CD14-positive monocyte (primary cell): ENCODE measurements around the gene CELSR3. TPM values are rescaled to one million over a fixed set of nuclear protein-coding genes. Genes with fewer than 3 reads are reported as not detected.

ENCODE experiments used
- DNase-seq, 3 donors: peaks; one replicate each; pipeline ENCODE4 v3.0.0-alpha.2; 2011 to 2022
- H2AFZ ChIP-seq: 2 replicates; pipeline ENCODE4 v1.6.0; 2012; ENCODE audit warnings: mild to moderate bottlenecking, low read depth, low read length, inconsistent platforms; ENCODE audit not compliant: insufficient read depth, poor library complexity, severe bottlenecking
- H3K27ac ChIP-seq, 2 donors: 1 replicate in 1 of 2; 2 replicates in 1 of 2; pipeline ENCODE4 v1.5.1; 2012 to 2013; ENCODE audit warnings: low read length in 2 of 2, control low read depth in 1 of 2, inconsistent platforms in 1 of 2, low read depth in 1 of 2, mild to moderate bottlenecking in 1 of 2
- H3K27me3 ChIP-seq, 2 donors: one replicate each; pipeline versions ENCODE4 v1.6.0 to v1.6.1; 2011 to 2013; ENCODE audit warnings: low read length in 2 of 2; ENCODE audit not compliant: control insufficient read depth in 2 of 2, insufficient read depth in 2 of 2
- H3K36me3 ChIP-seq, 2 donors: replicated peaks in 1 of 2; 1 replicate in 1 of 2; 2 replicates in 1 of 2; pipeline versions ENCODE4 v1.5.1 to v1.6.1; 2012 to 2013; ENCODE audit warnings: low read length in 2 of 2, control low read depth in 1 of 2, inconsistent platforms in 1 of 2, mild to moderate bottlenecking in 1 of 2; ENCODE audit not compliant: insufficient read depth in 2 of 2, control insufficient read depth in 1 of 2
- H3K4me1 ChIP-seq, 2 donors: 1 replicate in 1 of 2; 2 replicates in 1 of 2; pipeline versions ENCODE4 v1.5.1 to v1.6.1; 2012 to 2013; ENCODE audit warnings: low read length in 2 of 2, control low read depth in 1 of 2, inconsistent platforms in 1 of 2, mild to moderate bottlenecking in 1 of 2, moderate library complexity in 1 of 2; ENCODE audit not compliant: insufficient read depth in 2 of 2, control insufficient read depth in 1 of 2
- H3K4me2 ChIP-seq: replicated peaks from 2 replicates; pipeline ENCODE3; 2012; ENCODE audit warnings: low read length, moderate library complexity, mild to moderate bottlenecking; ENCODE audit not compliant: poor library complexity, severe bottlenecking; ENCODE audit errors: extremely low read depth
- H3K4me3 ChIP-seq, 3 experiments: fragments of 200-600 bp in 1 of 3; sonication (generic) in 1 of 3; replicated peaks in 1 of 3; 1 replicate in 2 of 3; 2 replicates in 1 of 3; pipeline ENCODE4 v1.5.1; 2011 to 2013; ENCODE audit warnings: low read length in 3 of 3, mild to moderate bottlenecking in 3 of 3, control low read depth in 2 of 3, low read depth in 2 of 3, inconsistent platforms in 1 of 3, moderate library complexity in 1 of 3
- H3K79me2 ChIP-seq: 2 replicates; pipeline ENCODE4 v1.6.0; 2012; ENCODE audit warnings: mild to moderate bottlenecking, control low read depth, inconsistent platforms, low read length, moderate library complexity; ENCODE audit not compliant: insufficient read depth
- H3K9ac ChIP-seq: 2 replicates; pipeline ENCODE4 v1.6.0; 2017; ENCODE audit warnings: low read length, mild to moderate bottlenecking; ENCODE audit not compliant: insufficient read depth, poor library complexity, severe bottlenecking
- H3K9me3 ChIP-seq, 2 donors: replicated peaks in 1 of 2; 1 replicate in 1 of 2; 2 replicates in 1 of 2; pipeline versions ENCODE4 v1.5.1 to v1.6.1; 2012 to 2013; ENCODE audit warnings: low read length in 2 of 2, control low read depth in 1 of 2; ENCODE audit not compliant: control insufficient read depth in 1 of 2, insufficient read depth in 1 of 2
- H4K20me1 ChIP-seq: 2 replicates; pipeline ENCODE4 v1.6.0; 2012; ENCODE audit warnings: mild to moderate bottlenecking, low read length, control low read depth, moderate library complexity; ENCODE audit not compliant: insufficient read depth
- H3K27ac Mint-ChIP-seq, 7 donors: one replicate each; pipeline ENCODE4 v1.8.0; 2020; ENCODE audit warnings: mild to moderate bottlenecking in 7 of 7, mixed read lengths in 7 of 7, moderate library complexity in 6 of 7, inconsistent platforms in 2 of 7
- H3K27me3 Mint-ChIP-seq, 3 donors: one replicate each; pipeline ENCODE4 v1.8.0; 2021 to 2022; ENCODE audit warnings: low read depth in 3 of 3, mild to moderate bottlenecking in 3 of 3, mixed read lengths in 3 of 3, moderate library complexity in 3 of 3, inconsistent platforms in 1 of 3
- H3K36me3 Mint-ChIP-seq, 2 donors: one replicate each; pipeline ENCODE4 v1.8.0; 2020; ENCODE audit warnings: mixed read lengths in 2 of 2, inconsistent platforms in 1 of 2, mild to moderate bottlenecking in 1 of 2
- H3K4me1 Mint-ChIP-seq: one replicate; pipeline ENCODE4 v1.8.0; 2020; ENCODE audit warnings: mild to moderate bottlenecking, mixed read lengths
- H3K4me3 Mint-ChIP-seq, 2 donors: one replicate each; pipeline ENCODE4 v1.8.0; 2020; ENCODE audit warnings: mild to moderate bottlenecking in 2 of 2, mixed read lengths in 2 of 2, moderate library complexity in 1 of 2
- H3K9me3 Mint-ChIP-seq, 7 donors: one replicate each; pipeline ENCODE4 v1.8.0; 2020 to 2022; ENCODE audit warnings: mixed read lengths in 7 of 7, mild to moderate bottlenecking in 6 of 7, moderate library complexity in 6 of 7, inconsistent platforms in 2 of 7
- WGBS: methylation state at CpG from one replicate; pipeline ENCODE4 v1.1.5; 2013; ENCODE audit warnings: missing lambda C conversion rate; ENCODE audit not compliant: insufficient coverage; 5-methylcytosine and 5-hydroxymethylcytosine counted together
- intact Hi-C, 2 donors: fragments of 100-400 bp; cut with micrococcal nuclease; formaldehyde crosslinking; loops; one replicate each; pipeline versions ENCODE4 v1.15.0 to v1.15.1; 2023
- polyA plus RNA-seq, 3 donors: library from polyadenylated mRNA; depleted of rRNA in 1 of 3; unstranded in 2 of 3; stranded (reverse) in 1 of 3; fragments of 300-500 nt in 2 of 3; fragments of >200 nt in 1 of 3; fragmentation: Illumina TruSeq in 2 of 3; gene quantifications; 1 replicate in 2 of 3; 2 replicates in 1 of 3; pipeline ENCODE4 v1.2.3, GENCODE V29; 2012 to 2021
- TF ChIP-seq, protein P1 (sequence below): fragments of 200-600 bp; IDR thresholded peaks from one replicate; pipeline ENCODE4 v1.8.0; 2022; ENCODE audit warnings: antibody characterized with exemption, mild to moderate bottlenecking

The CELSR3 gene
- polyA plus RNA-seq, 3 donors = 0.95 TPM; not detected in 2

GRCh38 chr3:48679411-48680391 lies 17.0 kb upstream of the CELSR3 start:
- H3K27ac Mint-ChIP-seq = no peak overlapping the region

More at GRCh38 chr3:48679411-48680391, 17.0 kb upstream of the CELSR3 start:
- TF ChIP-seq, protein P1, sequence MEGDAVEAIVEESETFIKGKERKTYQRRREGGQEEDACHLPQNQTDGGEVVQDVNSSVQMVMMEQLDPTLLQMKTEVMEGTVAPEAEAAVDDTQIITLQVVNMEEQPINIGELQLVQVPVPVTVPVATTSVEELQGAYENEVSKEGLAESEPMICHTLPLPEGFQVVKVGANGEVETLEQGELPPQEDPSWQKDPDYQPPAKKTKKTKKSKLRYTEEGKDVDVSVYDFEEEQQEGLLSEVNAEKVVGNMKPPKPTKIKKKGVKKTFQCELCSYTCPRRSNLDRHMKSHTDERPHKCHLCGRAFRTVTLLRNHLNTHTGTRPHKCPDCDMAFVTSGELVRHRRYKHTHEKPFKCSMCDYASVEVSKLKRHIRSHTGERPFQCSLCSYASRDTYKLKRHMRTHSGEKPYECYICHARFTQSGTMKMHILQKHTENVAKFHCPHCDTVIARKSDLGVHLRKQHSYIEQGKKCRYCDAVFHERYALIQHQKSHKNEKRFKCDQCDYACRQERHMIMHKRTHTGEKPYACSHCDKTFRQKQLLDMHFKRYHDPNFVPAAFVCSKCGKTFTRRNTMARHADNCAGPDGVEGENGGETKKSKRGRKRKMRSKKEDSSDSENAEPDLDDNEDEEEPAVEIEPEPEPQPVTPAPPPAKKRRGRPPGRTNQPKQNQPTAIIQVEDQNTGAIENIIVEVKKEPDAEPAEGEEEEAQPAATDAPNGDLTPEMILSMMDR = no peak
- H3K4me1 ChIP-seq = peaks cover 19 to 25% of the 10 kb centered on the region in 2 donors
- intact Hi-C loops = loop anchor here (10.0 kb wide), 3 partner anchors 125 to 405 kb away; partner anchors contain the start of gene PFKFB4 (in 1 of the 2)
- H3K36me3 ChIP-seq = peaks cover 31 to 67% of the 10 kb centered on the region in 2 donors
- no peaks in the 10 kb centered on the region for H4K20me1 ChIP-seq
- DNase-seq = no peak
- no peaks in the 10 kb centered on the region for H3K27me3 ChIP-seq
- no peak overlapping the region for H3K4me3 ChIP-seq
- no peak overlapping the region for H3K9ac ChIP-seq
- H3K4me2 ChIP-seq = no peak overlapping the region
- no peaks in the 10 kb centered on the region for H3K9me3 ChIP-seq
- H3K9me3 Mint-ChIP-seq = peaks cover 0 to 1% (median 0%) of the 10 kb centered on the region in 7 donors
- no peak overlapping the region for H3K4me3 Mint-ChIP-seq
- no peak overlapping the region for H3K27ac ChIP-seq
- peaks cover 54 to 56% of the 10 kb centered on the region in 2 donors for H3K36me3 Mint-ChIP-seq
- peaks cover 6% of the 10 kb centered on the region for H3K79me2 ChIP-seq
- peaks cover 0 to 4% (median 1%) of the 10 kb centered on the region in 3 donors for H3K27me3 Mint-ChIP-seq
- H2AFZ ChIP-seq = no peak overlapping the region
- WGBS = 61% methylated on average over 16 of the region's 20 CpGs
- peaks cover 29% of the 10 kb centered on the region for H3K4me1 Mint-ChIP-seq
